ENCODE data around the gene OSBP2.

Gene OSBP2

DNA sequence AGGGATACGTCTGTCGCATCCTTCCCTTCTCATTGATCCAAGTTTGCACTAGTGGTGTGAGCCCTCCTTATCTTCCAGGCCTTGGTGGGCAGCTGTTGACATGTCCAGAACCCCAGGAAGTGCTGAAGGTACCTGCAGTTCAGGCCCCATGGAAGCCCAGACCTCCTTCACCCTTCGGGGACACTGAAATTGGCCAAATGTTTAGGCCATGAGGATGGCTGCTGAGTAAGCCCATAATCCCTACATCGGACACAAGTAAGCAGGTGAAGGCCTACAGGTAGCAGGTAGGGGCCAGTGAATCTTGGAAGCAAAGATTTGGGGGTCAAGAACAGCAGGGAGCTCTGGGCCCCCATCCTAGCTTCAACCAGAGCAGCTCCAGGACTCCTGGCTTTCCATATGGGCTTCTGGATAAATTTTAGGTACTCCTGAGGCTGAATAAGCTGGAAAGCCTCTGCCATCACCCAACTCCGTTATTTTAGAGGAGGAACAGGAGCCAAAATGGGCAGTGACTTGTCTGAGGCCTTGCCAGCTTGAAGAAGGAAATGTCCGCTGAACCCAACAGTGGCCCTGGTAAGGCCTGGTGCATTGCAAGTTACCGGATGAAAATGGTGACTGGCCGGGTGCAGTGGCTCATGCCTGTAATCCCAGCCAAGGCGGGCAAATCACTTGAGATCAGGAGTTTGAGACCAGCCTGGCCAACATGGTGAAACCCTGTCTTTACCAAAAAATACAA, 228.7 kb downstream of the OSBP2 start:
- no peaks in the 10 kb centered on the region for H3K27me3 ChIP-seq (ENCODE audit: control insufficient read depth, insufficient read depth, low read length)
- no peaks in the 10 kb centered on the region for H3K36me3 ChIP-seq (ENCODE audit: control insufficient read depth, insufficient read depth, low read length)
- H3K9ac ChIP-seq = no peak overlapping the region
- TF ChIP-seq, protein P1, sequence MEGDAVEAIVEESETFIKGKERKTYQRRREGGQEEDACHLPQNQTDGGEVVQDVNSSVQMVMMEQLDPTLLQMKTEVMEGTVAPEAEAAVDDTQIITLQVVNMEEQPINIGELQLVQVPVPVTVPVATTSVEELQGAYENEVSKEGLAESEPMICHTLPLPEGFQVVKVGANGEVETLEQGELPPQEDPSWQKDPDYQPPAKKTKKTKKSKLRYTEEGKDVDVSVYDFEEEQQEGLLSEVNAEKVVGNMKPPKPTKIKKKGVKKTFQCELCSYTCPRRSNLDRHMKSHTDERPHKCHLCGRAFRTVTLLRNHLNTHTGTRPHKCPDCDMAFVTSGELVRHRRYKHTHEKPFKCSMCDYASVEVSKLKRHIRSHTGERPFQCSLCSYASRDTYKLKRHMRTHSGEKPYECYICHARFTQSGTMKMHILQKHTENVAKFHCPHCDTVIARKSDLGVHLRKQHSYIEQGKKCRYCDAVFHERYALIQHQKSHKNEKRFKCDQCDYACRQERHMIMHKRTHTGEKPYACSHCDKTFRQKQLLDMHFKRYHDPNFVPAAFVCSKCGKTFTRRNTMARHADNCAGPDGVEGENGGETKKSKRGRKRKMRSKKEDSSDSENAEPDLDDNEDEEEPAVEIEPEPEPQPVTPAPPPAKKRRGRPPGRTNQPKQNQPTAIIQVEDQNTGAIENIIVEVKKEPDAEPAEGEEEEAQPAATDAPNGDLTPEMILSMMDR (IDR thresholded peaks at IDR 0.05) = no peak
- no peaks in the 10 kb centered on the region for H3K4me1 ChIP-seq
- H3K27ac ChIP-seq = no peak overlapping the region
- H3K9me3 ChIP-seq (ENCODE audit: control insufficient read depth, low read length) = no peaks in the 10 kb centered on the region
- H3K79me2 ChIP-seq = no peaks in the 10 kb centered on the region
- H2AFZ ChIP-seq = no peak overlapping the region
- H3K4me2 ChIP-seq (ENCODE audit: low read length) = no peak overlapping the region
- H3K4me3 ChIP-seq (ENCODE audit: low read depth, low read length) = no peak overlapping the region

DNA sequence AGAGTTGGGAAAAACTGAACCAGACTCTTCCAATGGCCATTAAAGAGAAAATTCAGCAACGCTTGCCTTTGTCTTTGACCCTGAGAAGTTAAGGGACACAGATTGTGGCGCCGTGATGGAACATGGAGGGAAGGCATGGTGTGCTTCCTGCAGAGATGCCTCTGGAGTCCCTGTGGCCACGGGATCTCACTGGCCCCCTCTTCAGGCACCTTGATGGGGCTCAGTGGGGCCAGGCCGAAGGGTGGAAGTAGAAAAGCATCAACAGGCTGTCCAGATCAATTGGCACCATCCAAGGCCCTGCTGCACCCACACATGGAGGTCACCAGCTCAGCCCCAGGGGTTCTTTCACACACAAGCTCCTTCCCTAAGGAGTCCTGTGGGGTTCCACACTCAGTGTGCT, 231.0 kb downstream of the OSBP2 start:
- Histone ChIP-seq H3K79me2 (no peaks in the 10 kb centered on the region), H3K36me3 (ENCODE audit: control insufficient read depth, insufficient read depth, low read length) (no peaks in the 10 kb centered on the region), H2AFZ (no peak overlapping the region), H3K4me2 (ENCODE audit: low read length) (no peak overlapping the region), H3K4me3 (ENCODE audit: low read depth, low read length) (no peak overlapping the region), H3K4me1 (no peaks in the 10 kb centered on the region), H3K9me3 (ENCODE audit: control insufficient read depth, low read length) (no peaks in the 10 kb centered on the region), H3K27me3 (ENCODE audit: control insufficient read depth, insufficient read depth, low read length) (no peaks in the 10 kb centered on the region), H3K27ac (no peak overlapping the region), H3K9ac (no peak overlapping the region)
- TF ChIP-seq, protein P1 (IDR thresholded peaks at IDR 0.05) = no peak

DNA sequence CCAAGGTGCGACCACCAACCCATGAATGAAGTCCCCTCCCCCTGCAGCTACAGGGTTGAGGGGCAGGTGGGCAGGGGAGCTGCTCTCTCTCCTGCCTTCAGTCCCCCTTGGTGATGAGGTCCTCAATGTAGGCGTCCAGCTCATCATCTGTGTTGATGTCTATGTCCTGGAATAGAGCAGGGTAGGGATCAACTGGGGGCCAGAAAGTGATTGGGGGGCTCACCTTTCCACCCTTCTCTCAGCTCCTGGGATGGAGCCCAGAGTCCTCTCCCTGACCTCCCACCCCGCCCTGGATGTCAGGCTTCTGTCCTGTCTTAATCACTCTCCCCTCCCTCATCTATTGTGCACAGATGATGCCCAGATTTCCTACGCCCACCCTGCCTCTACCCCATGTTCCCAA, 232.0 kb downstream of the OSBP2 start:
- Histone ChIP-seq H3K4me2 (ENCODE audit: low read length) (no peak overlapping the region), H3K27me3 (ENCODE audit: control insufficient read depth, insufficient read depth, low read length) (no peaks in the 10 kb centered on the region), H2AFZ (no peak overlapping the region), H3K79me2 (no peaks in the 10 kb centered on the region), H3K4me3 (ENCODE audit: low read depth, low read length) (no peak overlapping the region), H3K36me3 (ENCODE audit: control insufficient read depth, insufficient read depth, low read length) (no peaks in the 10 kb centered on the region), H3K9ac (no peak overlapping the region), H3K9me3 (ENCODE audit: control insufficient read depth, low read length) (no peaks in the 10 kb centered on the region), H3K4me1 (no peaks in the 10 kb centered on the region), H3K27ac (no peak overlapping the region)
- TF ChIP-seq, protein P1 (IDR thresholded peaks at IDR 0.05) = no peak

DNA sequence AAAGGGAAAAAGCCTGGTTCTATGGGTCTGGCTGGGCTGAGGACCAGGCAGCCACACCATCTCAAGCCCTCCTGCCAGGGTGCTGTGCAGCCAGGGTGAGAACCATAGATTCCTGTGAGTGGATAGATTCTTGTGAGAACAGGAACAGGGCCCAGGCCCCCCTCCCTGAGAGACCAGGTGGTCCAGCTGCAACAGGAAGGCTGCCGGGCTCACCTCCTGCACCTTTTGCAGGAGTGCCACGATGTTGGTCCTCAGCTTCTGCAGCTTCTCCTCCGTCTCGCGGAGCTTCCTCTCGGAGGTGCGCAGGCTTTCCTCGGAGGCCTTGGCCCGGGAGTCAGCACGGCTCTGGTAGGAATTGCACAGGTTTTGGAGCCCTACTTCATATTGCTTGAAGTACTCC, 233.1 kb downstream of the OSBP2 start:
- Histone ChIP-seq H3K9me3 (ENCODE audit: control insufficient read depth, low read length) (no peaks in the 10 kb centered on the region), H3K4me3 (ENCODE audit: low read depth, low read length) (no peak overlapping the region), H3K4me2 (ENCODE audit: low read length) (no peak overlapping the region), H3K36me3 (ENCODE audit: control insufficient read depth, insufficient read depth, low read length) (no peaks in the 10 kb centered on the region), H3K4me1 (no peaks in the 10 kb centered on the region), H3K27ac (no peak overlapping the region), H3K9ac (no peak overlapping the region), H3K79me2 (no peaks in the 10 kb centered on the region), H2AFZ (no peak overlapping the region), H3K27me3 (ENCODE audit: control insufficient read depth, insufficient read depth, low read length) (no peaks in the 10 kb centered on the region)
- TF ChIP-seq, protein P1 (IDR thresholded peaks at IDR 0.05) = no peak

DNA sequence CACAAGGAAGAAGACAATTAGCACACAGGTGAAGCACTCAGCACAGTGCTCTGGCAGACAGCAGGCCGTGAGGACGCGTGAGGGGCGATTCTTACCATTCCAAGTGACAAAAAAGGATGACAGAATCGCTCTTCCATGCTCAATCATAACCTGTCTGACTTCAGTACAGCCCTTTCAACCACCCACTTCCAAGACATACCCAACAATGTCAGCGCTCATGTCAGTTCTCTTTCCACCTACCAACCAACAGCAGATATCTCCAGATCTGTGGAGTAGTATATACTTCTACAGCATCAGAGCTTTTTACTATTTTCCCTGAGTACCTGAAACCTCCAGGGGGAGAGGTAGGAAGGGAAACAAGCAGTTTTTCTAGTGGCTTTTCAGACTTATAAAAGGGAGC, 233.7 kb downstream of the OSBP2 start:
- Histone ChIP-seq H3K79me2 (no peaks in the 10 kb centered on the region), H3K36me3 (ENCODE audit: control insufficient read depth, insufficient read depth, low read length) (no peaks in the 10 kb centered on the region), H3K4me2 (ENCODE audit: low read length) (no peak overlapping the region), H3K9ac (no peak overlapping the region), H2AFZ (no peak overlapping the region), H3K27ac (no peak overlapping the region), H3K4me3 (ENCODE audit: low read depth, low read length) (no peak overlapping the region), H3K9me3 (ENCODE audit: control insufficient read depth, low read length) (no peaks in the 10 kb centered on the region), H3K4me1 (no peaks in the 10 kb centered on the region), H3K27me3 (ENCODE audit: control insufficient read depth, insufficient read depth, low read length) (no peaks in the 10 kb centered on the region)
- TF ChIP-seq, protein P1 (IDR thresholded peaks at IDR 0.05) = no peak
